K562 (cell line): ENCODE data around the gene ZRANB3. TPM values are rescaled to one million over a fixed set of nuclear protein-coding genes. Genes with fewer than 3 reads are reported as not detected.

Experiments
- BHLHE40 ChIP-seq: IDR thresholded peaks from 2 replicates; pipeline ENCODE4 v1.6.1; 2011; ENCODE audit warnings: low read length, improper control_type of control experiment
- CREM ChIP-seq: IDR thresholded peaks from 2 replicates; pipeline ENCODE4 v1.6.1; 2014; ENCODE audit warnings: antibody characterized with exemption, low read depth
- LCOR ChIP-seq: sonication (generic); formaldehyde crosslinking; IDR thresholded peaks from 2 replicates; pipeline ENCODE4 v1.8.0; 2022; ENCODE audit warnings: mild to moderate bottlenecking, missing genetic modification reagents
- NR4A1 ChIP-seq, 2 experiments: fragments of 250-450 bp in 1 of 2; fragments of 450-650 bp in 1 of 2; sonication (Bioruptor Pico) in 1 of 2; IDR thresholded peaks; 2 replicates each; pipeline versions ENCODE4 v1.4.0 to v1.6.1; 2016 to 2020; ENCODE audit warnings: mild to moderate bottlenecking in 2 of 2, missing compliant biosample characterization in 1 of 2, missing genetic modification characterization in 1 of 2, moderate library complexity in 1 of 2
- PML ChIP-seq: IDR thresholded peaks from 2 replicates; pipeline ENCODE4 v1.6.1; 2012; ENCODE audit warnings: low read length, inconsistent platforms
- RBM25 ChIP-seq: fragments of 200-400 bp; formaldehyde crosslinking; IDR thresholded peaks from 2 replicates; pipeline ENCODE4 v1.6.1; 2018; ENCODE audit warnings: low read length, low read depth, moderate library complexity; ENCODE audit not compliant: severe bottlenecking
- SMARCA5 ChIP-seq: fragments of 450-650 bp; IDR thresholded peaks from 2 replicates; pipeline ENCODE4 v1.6.1; 2016
- SP2 ChIP-seq: IDR thresholded peaks from 2 replicates; pipeline ENCODE4 v1.6.1; 2011; ENCODE audit warnings: mild to moderate bottlenecking, low read depth, low read length, moderate library complexity; ENCODE audit not compliant: poor library complexity, severe bottlenecking; ENCODE audit errors: extremely low read depth
- ZBTB8A ChIP-seq: fragments of 450-650 bp; IDR thresholded peaks from 2 replicates; pipeline ENCODE4 v1.6.1; 2018; ENCODE audit warnings: mild to moderate bottlenecking, moderate library complexity; ENCODE audit not compliant: partially characterized antibody
- ZNF431 ChIP-seq: sonication (generic); formaldehyde crosslinking; IDR thresholded peaks from 2 replicates; pipeline ENCODE4 v1.8.0; 2022; ENCODE audit warnings: mild to moderate bottlenecking, missing genetic modification reagents
- ZNF830 ChIP-seq: fragments of 250-450 bp; sonication (Bioruptor Pico); IDR thresholded peaks from 2 replicates; pipeline ENCODE4 v1.5.0; 2021; ENCODE audit warnings: mild to moderate bottlenecking
- polyA plus RNA-seq, 8 experiments: library from polyadenylated mRNA; depleted of rRNA in 4 of 8; stranded (reverse) in 5 of 8; unstranded in 3 of 8; fragments of >200 nt; fragmentation: Nextera tagmentation in 2 of 8; fragmentation: Illumina TruSeq in 1 of 8; extraction: Ambion mirVana in 2 of 8; extraction: Trizol in 1 of 8; gene quantifications; 2 replicates each; pipeline versions ENCODE4 v1.2.1 to v1.2.3, GENCODE V29; 2011 to 2014; ENCODE audit warnings: inconsistent platforms in 1 of 8, missing spikeins in 1 of 8
- total RNA-seq, 7 experiments: library from RNA; depleted of rRNA in 6 of 7; stranded (reverse); fragments of >200 nt in 6 of 7; fragmentation: Illumina TruSeq in 2 of 7; extraction: Trizol in 2 of 7; gene quantifications; 2 replicates each; pipeline versions ENCODE4 v1.2.1 to v1.2.3, GENCODE V29; 2011 to 2021; ENCODE audit warnings: low replicate concordance in 1 of 7
- TF ChIP-seq, protein P1 (sequence below): fragments of 200-600 bp; sonication (generic); IDR thresholded peaks from one replicate; pipeline ENCODE4 v1.6.1; 2012; ENCODE audit warnings: mild to moderate bottlenecking, low read depth, low read length, inconsistent platforms
- TF ChIP-seq, protein P2 (sequence below): fragments of 250-450 bp; sonication (Bioruptor Pico); IDR thresholded peaks from 2 replicates; pipeline ENCODE4 v1.8.0; 2021; ENCODE audit warnings: borderline replicate concordance, mild to moderate bottlenecking, moderate library complexity; ENCODE audit not compliant: poor library complexity, severe bottlenecking

The ZRANB3 gene
- total and polyA plus RNA-seq, 9 of the 15 experiments (the other 6 are each of a cell fraction or from before 2014, with no cell fraction given) = 8.6 to 21.3 (median 14.7) TPM

DNA sequence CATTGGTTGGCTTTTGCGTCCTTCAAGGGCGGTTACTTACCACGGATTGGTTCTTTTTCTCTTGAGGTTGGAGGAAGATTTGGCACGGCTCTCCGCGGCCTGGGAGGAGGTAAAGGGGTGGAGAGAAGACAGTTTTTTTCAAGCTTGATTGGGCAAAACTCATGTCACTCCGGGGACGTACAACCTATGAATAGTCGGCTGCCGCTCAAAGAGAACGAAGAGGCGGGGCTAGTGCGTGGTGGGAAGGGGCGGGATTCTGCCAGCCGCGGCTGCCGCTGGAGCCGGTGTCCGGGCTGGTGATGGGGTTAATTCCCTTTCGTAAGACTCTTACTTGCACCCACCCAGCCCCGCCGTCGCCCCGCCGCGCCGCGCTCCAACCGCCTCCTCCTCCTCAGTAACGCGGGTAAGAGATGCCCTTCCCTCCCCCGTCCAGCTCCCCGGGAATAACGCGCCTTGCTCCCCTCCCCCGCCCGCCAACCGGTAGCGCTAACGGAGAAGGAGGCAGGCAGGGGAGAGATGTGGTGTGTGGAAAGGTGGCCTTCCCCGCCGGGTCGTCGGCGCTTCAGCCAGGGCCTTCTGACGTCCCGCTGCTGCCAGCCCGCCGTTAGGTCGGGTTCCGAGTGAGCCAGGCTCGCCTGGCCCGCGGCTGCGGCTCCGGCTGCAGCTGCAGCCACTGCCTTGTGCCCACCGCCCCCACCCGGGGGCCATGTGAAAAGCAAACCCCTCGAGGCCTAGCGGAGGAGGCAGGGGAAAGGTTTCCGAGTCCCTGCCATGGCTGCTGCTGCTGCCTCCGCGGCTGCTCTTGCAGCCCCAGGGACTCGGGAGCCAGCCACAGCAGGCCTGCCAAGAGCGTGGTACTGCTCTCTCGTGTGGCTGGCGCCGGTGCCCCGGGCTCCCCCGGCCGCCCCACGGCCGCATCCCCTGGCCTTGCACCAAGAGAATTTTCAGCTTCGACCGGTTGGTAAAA, 496 bp upstream of the ZRANB3 start, which contains the start of gene R3HDM1 (continued):
- TF ChIP-seq, protein P1, sequence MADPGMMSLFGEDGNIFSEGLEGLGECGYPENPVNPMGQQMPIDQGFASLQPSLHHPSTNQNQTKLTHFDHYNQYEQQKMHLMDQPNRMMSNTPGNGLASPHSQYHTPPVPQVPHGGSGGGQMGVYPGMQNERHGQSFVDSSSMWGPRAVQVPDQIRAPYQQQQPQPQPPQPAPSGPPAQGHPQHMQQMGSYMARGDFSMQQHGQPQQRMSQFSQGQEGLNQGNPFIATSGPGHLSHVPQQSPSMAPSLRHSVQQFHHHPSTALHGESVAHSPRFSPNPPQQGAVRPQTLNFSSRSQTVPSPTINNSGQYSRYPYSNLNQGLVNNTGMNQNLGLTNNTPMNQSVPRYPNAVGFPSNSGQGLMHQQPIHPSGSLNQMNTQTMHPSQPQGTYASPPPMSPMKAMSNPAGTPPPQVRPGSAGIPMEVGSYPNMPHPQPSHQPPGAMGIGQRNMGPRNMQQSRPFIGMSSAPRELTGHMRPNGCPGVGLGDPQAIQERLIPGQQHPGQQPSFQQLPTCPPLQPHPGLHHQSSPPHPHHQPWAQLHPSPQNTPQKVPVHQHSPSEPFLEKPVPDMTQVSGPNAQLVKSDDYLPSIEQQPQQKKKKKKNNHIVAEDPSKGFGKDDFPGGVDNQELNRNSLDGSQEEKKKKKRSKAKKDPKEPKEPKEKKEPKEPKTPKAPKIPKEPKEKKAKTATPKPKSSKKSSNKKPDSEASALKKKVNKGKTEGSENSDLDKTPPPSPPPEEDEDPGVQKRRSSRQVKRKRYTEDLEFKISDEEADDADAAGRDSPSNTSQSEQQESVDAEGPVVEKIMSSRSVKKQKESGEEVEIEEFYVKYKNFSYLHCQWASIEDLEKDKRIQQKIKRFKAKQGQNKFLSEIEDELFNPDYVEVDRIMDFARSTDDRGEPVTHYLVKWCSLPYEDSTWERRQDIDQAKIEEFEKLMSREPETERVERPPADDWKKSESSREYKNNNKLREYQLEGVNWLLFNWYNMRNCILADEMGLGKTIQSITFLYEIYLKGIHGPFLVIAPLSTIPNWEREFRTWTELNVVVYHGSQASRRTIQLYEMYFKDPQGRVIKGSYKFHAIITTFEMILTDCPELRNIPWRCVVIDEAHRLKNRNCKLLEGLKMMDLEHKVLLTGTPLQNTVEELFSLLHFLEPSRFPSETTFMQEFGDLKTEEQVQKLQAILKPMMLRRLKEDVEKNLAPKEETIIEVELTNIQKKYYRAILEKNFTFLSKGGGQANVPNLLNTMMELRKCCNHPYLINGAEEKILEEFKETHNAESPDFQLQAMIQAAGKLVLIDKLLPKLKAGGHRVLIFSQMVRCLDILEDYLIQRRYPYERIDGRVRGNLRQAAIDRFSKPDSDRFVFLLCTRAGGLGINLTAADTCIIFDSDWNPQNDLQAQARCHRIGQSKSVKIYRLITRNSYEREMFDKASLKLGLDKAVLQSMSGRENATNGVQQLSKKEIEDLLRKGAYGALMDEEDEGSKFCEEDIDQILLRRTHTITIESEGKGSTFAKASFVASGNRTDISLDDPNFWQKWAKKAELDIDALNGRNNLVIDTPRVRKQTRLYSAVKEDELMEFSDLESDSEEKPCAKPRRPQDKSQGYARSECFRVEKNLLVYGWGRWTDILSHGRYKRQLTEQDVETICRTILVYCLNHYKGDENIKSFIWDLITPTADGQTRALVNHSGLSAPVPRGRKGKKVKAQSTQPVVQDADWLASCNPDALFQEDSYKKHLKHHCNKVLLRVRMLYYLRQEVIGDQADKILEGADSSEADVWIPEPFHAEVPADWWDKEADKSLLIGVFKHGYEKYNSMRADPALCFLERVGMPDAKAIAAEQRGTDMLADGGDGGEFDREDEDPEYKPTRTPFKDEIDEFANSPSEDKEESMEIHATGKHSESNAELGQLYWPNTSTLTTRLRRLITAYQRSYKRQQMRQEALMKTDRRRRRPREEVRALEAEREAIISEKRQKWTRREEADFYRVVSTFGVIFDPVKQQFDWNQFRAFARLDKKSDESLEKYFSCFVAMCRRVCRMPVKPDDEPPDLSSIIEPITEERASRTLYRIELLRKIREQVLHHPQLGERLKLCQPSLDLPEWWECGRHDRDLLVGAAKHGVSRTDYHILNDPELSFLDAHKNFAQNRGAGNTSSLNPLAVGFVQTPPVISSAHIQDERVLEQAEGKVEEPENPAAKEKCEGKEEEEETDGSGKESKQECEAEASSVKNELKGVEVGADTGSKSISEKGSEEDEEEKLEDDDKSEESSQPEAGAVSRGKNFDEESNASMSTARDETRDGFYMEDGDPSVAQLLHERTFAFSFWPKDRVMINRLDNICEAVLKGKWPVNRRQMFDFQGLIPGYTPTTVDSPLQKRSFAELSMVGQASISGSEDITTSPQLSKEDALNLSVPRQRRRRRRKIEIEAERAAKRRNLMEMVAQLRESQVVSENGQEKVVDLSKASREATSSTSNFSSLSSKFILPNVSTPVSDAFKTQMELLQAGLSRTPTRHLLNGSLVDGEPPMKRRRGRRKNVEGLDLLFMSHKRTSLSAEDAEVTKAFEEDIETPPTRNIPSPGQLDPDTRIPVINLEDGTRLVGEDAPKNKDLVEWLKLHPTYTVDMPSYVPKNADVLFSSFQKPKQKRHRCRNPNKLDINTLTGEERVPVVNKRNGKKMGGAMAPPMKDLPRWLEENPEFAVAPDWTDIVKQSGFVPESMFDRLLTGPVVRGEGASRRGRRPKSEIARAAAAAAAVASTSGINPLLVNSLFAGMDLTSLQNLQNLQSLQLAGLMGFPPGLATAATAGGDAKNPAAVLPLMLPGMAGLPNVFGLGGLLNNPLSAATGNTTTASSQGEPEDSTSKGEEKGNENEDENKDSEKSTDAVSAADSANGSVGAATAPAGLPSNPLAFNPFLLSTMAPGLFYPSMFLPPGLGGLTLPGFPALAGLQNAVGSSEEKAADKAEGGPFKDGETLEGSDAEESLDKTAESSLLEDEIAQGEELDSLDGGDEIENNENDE = no peak
- TF ChIP-seq SMARCA5 (no peak), ZNF830 (peak; percentile 59; the same call in 1 of the 2 replicates), SP2 (peak; percentile 62), NR4A1 (CRISPR knock-in tag; IDR thresholded peaks at IDR 0.05) (no peak), NR4A1 (tag; IDR thresholded peaks at IDR 0.05) (no peak), ZNF431 (CRISPR knock-in tag) (peak; percentile 77), PML (0 out of 2 replicates have a peak, but pooled peaks have one; percentile 48), CREM (peak; percentile 42; the same call in 1 of the 2 replicates), ZBTB8A (no peak), LCOR (peak; percentile 27; the same call in 1 of the 2 replicates), RBM25 (peak; percentile 85), BHLHE40 (peak; percentile 23; the same call in 1 of the 2 replicates)
- TF ChIP-seq, protein P2, sequence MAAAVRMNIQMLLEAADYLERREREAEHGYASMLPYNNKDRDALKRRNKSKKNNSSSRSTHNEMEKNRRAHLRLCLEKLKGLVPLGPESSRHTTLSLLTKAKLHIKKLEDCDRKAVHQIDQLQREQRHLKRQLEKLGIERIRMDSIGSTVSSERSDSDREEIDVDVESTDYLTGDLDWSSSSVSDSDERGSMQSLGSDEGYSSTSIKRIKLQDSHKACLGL (CRISPR knock-in tag) = no peak
